Dermis blood vessel endothelial cell (primary cell): Measurements from ENCODE around the gene PVALEF. TPM values are rescaled to one million over a fixed set of nuclear protein-coding genes. Genes with fewer than 3 reads are reported as not detected.

Experiments used
- DNase-seq: peaks from one replicate; pipeline ENCODE4 v3.0.0; 2010
- total RNA-seq: library from RNA; depleted of rRNA; stranded (reverse); fragments of >200 nt; gene quantifications from 2 replicates; pipeline ENCODE4 v1.2.3, GENCODE V29; 2014

The PVALEF gene
- total RNA-seq, 1 donor from 2014 or later: not detected

DNA sequence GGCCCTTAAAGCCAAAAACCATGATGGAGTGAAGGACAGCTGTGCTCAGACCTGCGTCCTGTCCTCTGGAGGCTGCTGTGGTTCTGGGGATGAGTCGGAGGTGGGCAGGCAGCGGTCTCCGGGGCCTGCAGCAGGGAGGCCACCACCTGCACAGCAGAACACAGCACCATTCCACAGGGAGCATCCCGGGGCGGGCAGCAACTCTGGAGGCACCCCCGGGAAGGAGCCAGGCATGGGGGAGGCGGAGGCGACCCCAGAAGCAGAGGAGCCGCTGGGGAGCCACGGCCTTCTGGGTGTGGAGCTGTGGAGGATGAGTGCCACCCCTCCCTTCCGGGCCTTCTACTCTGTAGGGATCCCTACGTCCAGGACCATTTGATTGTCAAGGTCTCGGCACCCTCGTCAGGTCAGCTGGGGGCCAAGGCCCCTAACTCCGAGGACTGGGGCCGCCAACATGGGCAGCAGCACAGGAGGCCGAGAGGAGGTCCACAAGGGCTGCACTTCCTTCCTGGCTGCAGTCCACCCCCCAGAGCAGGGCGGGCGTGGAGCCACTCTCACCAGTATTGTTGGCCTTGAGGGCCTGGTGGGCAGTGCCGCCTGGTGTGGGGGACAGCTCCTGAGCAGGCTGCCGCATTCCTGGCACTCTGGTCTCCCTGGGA is 33.6 kb downstream of the PVALEF start:
- no peak for DNase-seq

DNA sequence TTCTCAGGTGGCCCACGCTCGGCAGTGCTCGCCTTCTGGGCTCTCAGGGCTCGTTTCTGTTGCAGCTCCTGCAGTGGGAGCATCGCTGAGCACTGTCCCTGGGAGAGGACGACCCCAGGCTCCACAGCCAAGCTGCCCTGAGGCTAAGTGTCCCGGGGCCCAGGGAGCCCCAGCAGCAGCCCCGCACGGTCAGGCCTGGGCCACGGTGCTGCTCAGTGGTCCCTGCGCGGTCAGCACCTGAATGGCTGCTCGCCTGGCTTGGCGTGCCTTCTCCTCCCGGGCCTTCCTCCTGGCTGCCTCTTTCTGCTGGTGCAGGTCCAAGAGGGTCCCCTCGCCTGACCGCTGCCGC is 34.1 kb downstream of the PVALEF start:
- no peak for DNase-seq

DNA sequence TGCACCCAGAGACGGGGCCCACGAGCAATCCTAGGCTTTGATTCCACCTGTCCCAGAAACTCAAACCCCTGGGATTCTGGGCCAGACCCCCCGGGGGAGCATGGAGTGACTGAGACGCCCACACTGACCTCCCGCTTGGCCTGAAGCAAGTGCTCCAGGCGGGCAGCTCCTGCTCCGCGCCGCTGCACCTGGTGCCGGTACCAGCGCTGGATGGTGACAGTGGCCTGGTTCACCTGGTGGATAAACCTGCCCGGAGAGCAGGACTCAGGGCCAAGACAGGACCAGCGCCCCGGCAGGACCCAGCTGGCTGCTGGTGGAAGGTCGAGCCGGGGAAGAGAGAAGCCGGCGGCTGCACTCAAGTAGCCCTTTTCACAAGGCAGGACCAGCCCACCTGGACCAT is 34.9 kb downstream of the PVALEF start:
- no peak for DNase-seq

DNA sequence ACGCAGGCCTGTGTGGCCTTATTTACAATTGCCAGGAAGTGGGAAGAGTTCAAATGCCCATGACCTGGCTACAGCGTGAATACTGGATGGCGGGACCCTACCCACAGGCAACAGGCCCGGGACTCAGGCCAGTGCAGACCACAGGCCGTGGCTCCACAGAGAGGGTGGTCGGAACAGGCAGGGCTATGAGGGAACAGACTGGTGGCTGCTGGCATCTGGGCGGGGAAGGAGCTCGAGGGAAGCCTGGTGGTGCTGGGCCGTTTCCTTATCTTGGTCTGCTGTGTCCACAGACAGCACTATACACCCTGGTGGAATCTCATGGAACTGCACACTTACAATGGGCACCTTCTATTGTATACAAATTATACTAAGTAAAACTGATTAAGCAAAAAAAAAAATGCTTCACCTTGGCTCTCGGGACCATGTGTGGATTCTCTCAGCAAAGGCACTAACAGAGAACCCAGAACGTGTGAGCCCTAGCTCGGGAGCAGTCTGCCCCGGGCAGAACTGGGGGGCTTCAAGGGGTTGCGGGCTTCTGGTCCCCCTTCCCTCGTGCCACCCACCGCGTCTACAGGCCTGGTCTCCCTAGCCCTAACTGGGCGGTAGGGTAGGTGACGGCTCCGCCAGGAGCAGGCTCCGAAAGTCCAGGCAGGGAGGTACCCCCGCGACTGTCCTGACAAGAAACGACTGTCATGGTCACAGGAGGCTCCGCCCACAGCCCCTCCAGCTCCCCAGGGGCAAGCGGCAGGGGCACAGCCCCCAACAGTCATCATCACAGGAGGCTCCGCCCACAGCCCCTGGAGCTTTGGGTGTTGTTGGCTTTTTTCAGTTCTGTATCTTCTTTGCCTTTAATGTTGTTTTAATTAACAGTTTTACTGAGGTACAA is 35.6 kb downstream of the PVALEF start:
- peak; percentile 92 for DNase-seq

DNA sequence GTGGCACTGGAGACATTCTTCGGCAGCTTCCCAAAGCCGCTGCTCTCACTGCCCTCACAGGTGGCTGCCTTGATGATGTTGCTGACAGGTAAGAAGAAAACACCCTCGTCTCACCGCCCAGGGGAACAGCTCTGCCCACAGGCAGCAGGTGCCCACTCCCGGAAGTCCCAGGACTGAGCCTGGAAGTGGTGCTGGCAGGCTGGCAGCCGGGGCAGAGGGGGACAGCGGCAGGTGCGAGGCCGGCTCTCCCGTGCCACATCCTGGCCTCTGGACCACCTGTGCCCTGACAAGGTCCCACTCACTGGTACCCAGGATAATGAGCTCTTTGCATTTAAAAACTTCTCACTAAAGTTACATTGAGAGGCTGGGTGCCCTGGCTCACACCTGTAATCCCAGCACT is 37.0 kb downstream of the PVALEF start:
- no peak for DNase-seq

DNA sequence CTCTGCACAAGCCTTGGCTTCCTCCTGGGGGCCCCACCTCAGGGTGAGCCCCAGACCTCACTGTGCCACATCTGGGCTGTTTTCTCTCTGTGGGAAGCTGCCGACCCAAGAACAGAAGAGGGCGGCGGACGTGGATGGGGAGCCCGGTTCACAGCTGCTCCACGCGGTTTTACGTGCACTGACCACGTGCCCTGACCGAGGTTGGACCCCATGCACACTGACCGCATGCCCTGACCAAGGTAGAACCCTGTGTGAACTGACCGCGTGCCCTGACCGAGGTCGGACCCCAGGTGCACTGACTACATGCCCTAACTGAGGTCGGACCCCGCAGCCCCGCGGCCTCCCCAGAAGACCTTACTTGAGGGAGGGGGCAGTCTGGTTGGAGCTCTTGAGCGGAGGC is 37.8 kb downstream of the PVALEF start:
- DNase-seq: no peak

DNA sequence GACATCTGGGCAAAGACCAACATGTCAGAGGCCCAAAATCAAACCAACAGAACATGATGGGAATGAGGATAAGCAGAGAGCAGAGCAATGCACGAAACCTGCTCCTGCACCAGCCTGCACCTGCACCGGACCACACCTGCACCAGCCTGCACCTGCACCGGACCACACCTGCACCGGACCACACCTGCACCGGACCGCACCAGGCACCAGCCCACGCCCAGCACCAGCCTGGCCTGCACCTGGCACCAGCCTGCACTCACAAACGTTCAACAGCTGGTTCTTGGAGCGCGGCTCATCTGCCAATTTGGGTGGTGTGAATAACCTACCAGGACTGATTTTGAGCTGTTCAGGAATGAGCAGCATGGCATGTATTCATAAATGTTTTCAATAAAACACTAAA is 39.3 kb downstream of the PVALEF start:
- DNase-seq: no peak

DNA sequence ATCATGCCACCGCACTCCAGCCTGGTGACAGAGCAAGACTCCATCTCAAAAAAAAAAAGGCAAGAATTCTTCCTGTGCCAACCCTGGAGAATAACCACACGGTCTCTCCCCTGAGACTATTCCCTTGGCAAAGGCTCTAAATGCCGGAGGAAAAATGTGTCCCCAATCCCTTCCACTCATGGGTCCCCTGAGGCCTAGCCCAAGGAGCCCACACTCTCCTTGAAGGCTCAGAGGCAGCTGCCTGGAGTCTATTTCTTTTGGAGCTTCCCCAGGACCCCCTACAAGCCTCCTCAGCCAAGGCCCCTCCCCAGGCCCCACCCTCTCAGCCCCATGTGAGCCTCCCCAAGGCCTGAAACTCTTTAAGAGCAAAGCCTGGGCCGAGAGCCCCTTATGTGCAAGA is 40.9 kb downstream of the PVALEF start:
- DNase-seq: no peak

DNA sequence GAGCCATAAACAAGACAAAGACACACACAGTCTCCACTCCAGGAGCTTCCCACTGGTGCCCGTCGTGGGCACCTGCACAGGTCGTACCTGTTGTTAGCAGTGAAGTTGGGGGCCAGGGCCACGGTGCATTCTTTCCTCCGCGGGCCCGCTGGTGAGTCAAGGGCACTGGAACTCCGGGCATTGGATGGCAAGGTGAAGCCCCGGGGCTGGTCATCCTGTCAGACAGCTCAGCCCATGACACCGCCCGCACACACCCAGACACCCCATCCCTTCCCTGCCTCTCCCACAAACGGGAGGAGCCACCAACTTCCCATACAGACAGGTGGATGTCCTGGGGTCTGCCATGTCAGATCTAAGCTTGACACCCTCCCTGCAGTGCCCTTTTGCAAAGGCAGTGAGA is 41.4 kb downstream of the PVALEF start:
- no peak for DNase-seq

DNA sequence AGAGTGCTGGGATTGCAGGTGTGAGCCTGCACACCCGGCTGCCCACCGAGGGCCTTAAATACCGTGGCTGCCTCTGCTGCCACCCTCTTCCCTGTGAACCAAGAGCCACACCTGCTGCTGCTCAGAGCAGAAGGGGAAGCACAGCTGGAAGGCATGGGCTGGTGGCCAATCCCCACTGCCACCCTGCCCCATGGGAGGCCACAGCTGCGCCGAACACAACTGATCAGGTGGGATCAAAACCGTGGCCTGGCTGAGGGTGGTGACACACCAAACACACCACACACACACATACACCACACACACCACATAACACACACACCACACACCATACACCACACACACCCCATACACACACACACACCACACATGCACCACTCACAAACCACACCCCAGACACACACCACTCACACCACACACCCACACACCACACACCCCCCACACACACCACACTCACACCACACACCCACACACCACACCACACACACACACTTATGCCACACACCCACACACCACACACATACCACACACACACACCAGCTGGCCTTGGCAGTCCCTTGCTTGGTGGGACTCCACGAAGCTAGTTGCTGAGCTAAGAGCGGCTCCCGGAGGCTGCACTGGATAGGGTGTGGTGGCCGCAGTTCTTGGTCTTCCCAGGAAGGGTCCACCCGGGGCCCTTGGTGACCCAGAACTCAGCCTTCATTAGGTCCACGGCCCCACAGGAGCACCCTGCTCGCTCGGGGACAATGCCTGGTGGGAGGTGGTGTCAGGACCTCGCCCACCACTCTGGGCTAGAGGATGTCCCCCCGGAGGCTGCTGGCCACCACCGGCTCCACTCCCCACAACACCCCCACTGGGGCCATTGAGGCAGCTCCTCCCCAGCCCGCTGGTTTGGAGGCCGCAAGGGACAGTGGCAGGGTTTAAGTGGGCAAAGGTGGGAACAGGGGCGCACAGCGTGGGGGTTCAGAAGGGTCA is 42.6 kb downstream of the PVALEF start:
- DNase-seq: no peak

DNA sequence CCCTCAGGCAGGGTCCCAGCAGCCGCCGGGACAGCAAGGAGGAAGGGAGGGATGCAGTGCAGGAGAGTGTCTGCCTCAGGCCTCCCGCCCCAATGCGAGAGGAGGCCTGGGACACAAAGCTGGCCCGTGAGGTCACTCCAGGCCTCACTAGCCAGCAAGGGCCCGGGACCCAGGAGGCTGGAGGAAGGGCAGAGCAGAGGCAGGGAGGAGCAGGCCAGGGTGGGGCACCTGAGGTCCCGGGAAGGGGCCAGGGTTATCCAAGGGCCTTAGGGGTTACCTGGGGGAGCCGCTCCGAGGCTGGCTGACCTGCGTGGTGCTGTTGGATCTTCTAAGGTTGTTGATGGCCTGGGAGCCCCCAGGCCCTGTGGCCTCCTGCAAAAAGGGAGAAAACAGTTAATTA is 43.3 kb downstream of the PVALEF start:
- DNase-seq: no peak

DNA sequence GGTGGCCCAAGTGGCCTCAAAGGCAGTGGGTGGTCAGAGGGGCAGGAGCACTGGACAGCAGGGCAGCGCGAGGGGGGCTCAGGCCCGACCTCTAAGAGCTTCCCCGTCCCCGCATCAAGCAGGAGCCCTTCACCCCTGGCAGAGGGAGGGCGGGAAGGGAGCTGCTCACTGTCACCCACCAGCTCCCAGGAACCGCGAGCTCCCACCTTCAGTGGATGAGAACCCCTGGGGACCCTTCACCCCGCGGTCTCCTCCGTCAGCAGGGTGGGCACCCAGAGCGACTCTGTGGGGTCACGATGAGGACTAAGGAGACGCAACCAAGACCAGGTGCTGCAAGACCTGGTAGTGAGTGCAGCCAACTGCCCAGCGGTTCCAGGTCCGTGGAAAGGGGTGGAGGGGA is 43.8 kb downstream of the PVALEF start:
- DNase-seq: no peak

DNA sequence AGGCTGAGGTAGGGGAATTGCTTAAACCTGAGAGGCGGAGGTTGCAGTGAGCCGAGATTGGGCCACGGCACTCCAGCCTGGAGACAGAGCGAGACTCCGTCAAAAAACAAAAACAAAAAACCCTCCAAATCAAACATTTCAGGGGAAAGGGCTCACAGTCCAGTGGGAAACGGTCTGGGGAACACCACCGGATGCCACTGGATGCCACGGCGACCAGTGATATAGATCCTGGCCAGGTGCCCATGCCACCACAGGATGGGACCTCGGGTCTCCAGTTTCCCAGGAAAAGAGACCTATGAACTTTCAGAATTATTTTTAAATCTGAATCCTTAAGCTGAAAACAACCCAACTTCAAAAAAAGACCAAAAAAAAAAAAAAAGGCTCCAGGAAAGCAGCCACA is 45.2 kb downstream of the PVALEF start:
- peak; percentile 31 for DNase-seq

DNA sequence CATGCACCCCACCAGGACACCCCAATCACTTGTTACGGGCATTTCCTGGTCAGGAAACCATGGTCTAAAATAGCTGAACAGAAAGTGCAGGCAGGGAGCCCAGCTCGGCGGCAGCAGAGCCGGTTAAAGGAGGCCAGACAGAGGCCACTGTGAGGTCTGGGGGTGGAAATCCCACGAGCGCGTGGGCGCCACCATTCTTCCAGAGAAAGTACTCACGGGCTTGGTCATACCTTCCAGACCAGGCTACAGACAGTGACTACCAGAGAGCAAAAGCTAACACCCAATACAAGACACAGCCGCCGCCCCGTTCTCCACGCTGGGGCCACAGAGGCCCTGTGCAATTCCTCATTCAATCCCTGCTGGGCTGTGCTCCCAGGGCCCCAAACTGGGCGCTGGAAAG is 45.6 kb downstream of the PVALEF start:
- peak; percentile 58 for DNase-seq

DNA sequence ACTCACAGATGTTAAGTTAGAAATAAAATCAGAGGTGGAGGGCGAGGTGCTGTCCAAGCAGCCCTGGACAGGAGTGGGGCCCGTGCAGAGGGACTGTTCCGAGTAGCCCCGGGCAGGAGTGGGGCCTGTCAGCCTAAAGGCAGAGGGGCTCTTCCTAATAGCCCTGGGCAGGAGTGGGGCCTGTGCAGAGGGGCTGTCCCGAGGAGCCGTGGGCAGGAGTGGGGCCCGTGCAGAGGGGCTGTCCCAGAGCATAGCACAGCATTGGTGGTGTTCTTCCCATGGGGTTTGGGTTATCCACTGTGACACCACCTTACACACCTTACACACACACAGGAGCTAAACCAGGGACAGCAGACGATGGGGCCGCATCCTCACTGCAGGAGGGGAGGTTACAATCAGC is 47.1 kb downstream of the PVALEF start:
- DNase-seq: no peak

DNA sequence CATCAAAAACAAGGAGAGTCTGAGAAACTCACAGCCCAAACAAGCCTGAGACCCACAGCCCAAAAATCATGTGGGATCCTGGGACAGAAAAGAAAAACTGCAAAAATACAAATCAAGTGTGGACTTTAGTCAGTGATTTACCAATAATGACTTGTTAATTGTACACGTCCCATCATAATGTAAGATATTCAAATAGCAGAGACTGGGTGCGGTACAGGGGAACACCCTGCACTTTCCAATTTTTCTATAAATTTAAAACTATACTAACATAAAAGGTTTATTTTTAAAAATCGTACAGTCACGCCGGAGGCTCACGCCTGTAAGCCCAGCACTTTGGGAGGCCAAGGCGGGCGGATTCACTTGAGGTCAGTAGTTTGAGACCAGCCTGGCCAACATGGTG is 48.7 kb downstream of the PVALEF start:
- DNase-seq: no peak

DNA sequence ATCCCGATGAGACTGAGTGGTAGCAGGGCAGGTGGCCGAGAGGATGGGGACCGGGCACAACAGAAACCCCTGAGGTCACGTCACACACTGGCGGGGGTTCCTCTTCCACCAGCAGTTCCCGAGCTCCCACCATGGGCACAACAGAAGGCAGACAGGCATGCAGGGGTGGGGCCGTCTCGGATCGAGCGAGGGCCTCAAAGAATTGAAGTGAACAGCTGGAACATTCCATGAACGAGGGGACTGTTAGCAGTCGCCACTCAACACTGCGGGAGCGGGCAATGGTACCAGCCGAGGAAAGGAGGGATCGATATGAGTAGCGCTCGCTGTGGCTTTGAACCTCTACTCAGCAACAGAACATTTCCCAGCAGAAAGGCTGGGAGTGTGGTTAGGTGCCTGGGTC is 52.2 kb downstream of the PVALEF start:
- no peak for DNase-seq

DNA sequence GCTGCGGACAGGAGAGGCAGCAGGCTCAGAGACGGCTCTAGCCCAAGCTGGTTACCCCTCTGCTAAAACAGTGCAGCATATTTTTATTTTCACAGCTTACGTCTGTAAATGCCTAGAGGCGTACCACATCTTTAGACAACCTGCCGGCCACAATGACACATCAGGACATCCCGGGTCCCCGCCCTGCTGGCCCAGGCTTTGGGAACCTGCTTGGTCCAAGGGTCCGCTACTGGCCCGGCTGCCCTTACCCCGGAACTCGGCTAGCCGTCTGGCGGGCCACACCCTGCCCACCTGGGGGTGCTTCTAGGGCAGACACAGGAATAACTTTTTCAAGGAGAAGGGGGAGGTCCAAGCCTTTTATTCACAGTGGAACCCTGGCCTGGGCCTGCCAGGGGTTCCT is 53.2 kb downstream of the PVALEF start:
- no peak for DNase-seq

DNA sequence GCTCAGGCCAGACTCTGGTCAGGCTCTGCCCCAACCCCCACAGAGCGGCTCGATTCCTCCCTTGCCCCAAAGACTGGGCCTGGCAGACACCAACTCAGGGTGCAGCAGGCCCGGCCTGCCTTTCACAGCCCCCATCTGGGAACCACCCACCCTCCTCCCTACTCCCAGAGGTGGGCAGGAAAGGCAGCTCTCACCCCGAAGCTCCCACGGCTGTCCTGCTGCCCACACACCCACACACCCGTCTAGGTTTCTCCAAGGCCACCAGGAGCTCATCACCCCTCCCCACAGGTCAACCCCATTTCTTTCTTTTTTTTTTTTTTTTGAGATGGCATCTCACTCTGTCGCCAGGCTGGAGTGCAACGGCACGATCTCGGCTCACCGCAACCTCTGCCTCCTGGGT is 53.7 kb downstream of the PVALEF start:
- no peak for DNase-seq

DNA sequence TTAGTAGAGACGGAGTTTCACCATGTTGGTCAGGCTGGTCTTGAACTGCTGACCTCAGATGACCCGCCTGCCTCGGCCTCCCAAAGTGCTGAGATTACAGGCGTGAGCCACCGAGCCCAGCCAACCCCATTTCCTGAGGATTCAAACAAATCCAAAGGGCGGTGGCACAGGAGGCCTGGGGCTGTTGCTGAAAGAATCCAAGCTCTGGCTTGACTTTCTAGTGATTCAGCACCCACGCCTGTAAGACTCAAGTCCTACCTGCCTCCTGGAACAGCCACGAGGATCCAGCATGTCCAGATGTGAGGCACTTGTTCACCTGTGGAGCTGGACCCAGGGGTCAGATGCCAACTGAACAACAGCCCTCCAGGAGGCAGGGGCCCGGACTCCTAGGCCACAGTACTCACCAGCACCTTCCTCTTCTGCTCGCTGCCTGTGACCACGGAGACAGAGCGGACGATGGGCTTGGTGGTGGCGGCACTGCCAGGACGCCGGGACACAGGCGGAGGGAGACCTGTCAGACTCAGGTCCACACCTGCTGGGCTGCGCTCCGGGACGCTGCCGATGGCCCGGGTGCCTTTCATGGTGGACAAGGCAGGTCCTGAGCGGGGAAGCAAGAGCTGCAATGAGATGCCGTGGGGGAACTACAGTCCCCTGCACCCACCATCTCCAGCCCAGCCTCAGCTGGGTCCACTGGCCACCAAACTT is 54.3 kb downstream of the PVALEF start:
- no peak for DNase-seq

DNA sequence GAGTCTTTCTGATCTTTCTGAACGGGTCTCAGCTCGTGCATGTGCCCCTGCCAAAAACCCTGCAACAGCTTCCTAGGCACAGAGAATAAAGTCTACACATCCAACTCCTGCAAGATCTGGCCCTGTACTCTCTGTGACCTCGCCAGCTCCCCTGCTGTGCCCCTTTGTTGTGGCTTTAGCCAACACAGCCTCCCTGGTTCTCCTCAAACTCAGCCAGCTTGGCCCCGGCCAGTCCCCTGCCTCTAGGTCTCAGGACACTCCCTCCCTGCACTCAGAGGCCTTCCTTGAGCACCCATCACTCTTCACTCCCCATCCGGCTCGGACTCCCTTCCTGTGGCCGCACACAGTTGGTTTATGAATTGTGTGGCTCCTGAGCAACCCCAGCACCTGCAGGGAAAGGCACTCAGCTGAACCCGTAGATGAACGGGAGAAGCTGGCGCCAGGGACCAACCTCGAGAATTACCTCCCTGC is 56.1 kb downstream of the PVALEF start:
- no peak for DNase-seq

DNA sequence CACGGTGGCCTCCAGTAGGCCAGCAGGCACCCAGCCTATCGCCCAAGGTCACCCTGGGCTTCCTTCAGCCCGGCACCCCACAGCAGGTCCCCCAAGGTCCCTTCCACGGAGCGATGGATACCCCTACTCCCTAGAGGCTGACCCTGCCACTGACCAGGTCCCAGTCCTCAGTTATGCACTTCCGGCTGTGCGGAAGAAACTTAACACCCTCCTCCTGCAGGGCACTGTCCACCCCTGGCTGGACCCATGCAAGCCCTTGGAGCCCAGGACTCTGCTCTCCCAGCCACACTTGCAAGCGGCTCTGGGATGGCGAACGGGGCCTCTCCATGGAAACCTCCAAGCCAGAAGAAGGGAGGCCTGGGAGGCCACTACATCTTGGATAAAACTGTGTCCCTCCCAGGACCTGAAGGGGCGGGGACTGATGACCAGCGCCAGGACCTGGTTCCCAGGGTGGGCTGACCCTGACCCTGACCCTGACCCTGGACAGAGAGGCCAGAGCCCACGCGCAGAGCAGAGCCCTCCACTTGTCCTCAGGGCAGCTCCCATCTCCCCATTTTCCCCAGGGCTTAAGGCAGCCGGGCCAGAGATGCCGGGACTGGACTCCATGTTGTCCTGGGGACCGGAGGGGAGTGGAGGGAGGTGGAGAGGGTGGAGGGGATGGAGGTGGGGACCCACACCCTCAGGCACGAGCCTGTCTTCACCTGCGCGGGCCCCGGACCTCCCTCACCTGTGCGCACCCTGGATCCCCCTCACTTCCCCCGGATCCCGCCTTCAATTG is 56.7 kb downstream of the PVALEF start:
- no peak for DNase-seq
